ENCODE results near the gene RUNX1. TPM values are rescaled to one million over a fixed set of nuclear protein-coding genes. Genes with fewer than 3 reads are reported as not detected.

RUNX1 gene
- total and polyA plus RNA-seq, 4 experiments from 2014 or later: 6.0 to 96.3 (median 56.4) TPM

GRCh38 chr21:35026617-35027562, 22.2 kb downstream of the RUNX1 start:
- POLR2A ChIA-PET (ENCODE audit: partially characterized antibody): interaction anchor here (0.7 to 26.1 kb wide), 27 partner anchors 9 to 1547 kb away, joined by 3 to 729 read pairs (median 5); partner anchors contain the start of gene RUNX1
- H3K9me3 ChIP-seq (ENCODE audit: control insufficient read depth in 1 of 2, low read length in 2 of 2): no peaks in the 10 kb centered on the region
- Mint-ChIP-seq H3K36me3 (peaks cover 14 to 34% of the 10 kb centered on the region in 2 donors), H3K27me3 (no peaks in the 10 kb centered on the region), H3K27ac (peak overlapping the region; percentile 97 to 100 (median 98)), H3K4me1 (peaks cover 72 to 96% (median 87%) of the 10 kb centered on the region in 4 donors), H3K9me3 (no peaks in the 10 kb centered on the region), H3K4me3 (peak overlapping the region; percentile 83 to 97 (median 89))
- intact Hi-C loops (cut with micrococcal nuclease): loop anchor here (1.0 kb wide), 6 partner anchors 10 to 137 kb away; no protein-coding TSS in a partner anchor
- H3K4me3 ChIP-seq (ENCODE audit: low read length in 2 of 2): peak overlapping the region; percentile 48 to 53
- no peaks in the 10 kb centered on the region for H3K36me3 ChIP-seq (ENCODE audit: insufficient read depth, low read length)
- DNase-seq: peak; percentile 88 to 91 (median 89)
- peak overlapping the region; percentile 71 for H3K27ac ChIP-seq (ENCODE audit: low read depth, low read length)
- H3K27me3 ChIP-seq (ENCODE audit: insufficient read depth, low read length): no peaks in the 10 kb centered on the region
- CTCF ChIA-PET (ENCODE audit: partially characterized antibody): interaction anchor here (1.1 to 3.8 kb wide), 15 partner anchors 9 to 371 kb away, joined by 3 to 26 read pairs (median 4); no protein-coding TSS in a partner anchor
- peaks cover 92% of the 10 kb centered on the region for H3K4me1 ChIP-seq (ENCODE audit: insufficient read depth, low read length)

- CTCF ChIA-PET (ENCODE audit: partially characterized antibody): interaction anchor here (1.1 to 3.8 kb wide), 16 partner anchors 9 to 372 kb away, joined by 3 to 26 read pairs (median 3); no protein-coding TSS in a partner anchor
- Mint-ChIP-seq H3K4me1 (peaks cover 75 to 96% (median 89%) of the 10 kb centered on the region in 4 donors), H3K9me3 (no peaks in the 10 kb centered on the region), H3K27ac (peak overlapping the region; percentile 97 to 100 (median 98)), H3K36me3 (peaks cover 13 to 37% of the 10 kb centered on the region in 2 donors), H3K27me3 (no peaks in the 10 kb centered on the region), H3K4me3 (peak overlapping the region; percentile 77 to 97 (median 89))
- Histone ChIP-seq H3K27ac (ENCODE audit: low read depth, low read length) (peak overlapping the region; percentile 71), H3K36me3 (ENCODE audit: insufficient read depth, low read length) (no peaks in the 10 kb centered on the region), H3K27me3 (ENCODE audit: insufficient read depth, low read length) (no peaks in the 10 kb centered on the region), H3K9me3 (ENCODE audit: control insufficient read depth in 1 of 2, low read length in 2 of 2) (no peaks in the 10 kb centered on the region), H3K4me3 (ENCODE audit: low read length in 2 of 2) (peak overlapping the region; percentile 4 to 36), H3K4me1 (ENCODE audit: insufficient read depth, low read length) (peaks cover 92% of the 10 kb centered on the region)
- DNase-seq: no peak
- POLR2A ChIA-PET (ENCODE audit: partially characterized antibody): interaction anchor here (0.7 to 26.1 kb wide), 26 partner anchors 8 to 1546 kb away, joined by 3 to 729 read pairs (median 5); partner anchors contain the start of gene RUNX1
- intact Hi-C loops (cut with micrococcal nuclease): loop anchor here (1.0 kb wide), 3 partner anchors 22 to 136 kb away; no protein-coding TSS in a partner anchor
Observed at GRCh38 chr21:35026153-35026500, 23.0 kb downstream of the RUNX1 start.

- Mint-ChIP-seq H3K36me3 (peaks cover 14 to 40% of the 10 kb centered on the region in 2 donors), H3K27me3 (no peaks in the 10 kb centered on the region), H3K9me3 (no peaks in the 10 kb centered on the region), H3K27ac (peak overlapping the region; percentile 97 to 100 (median 98)), H3K4me3 (peak overlapping the region; percentile 77 to 97 (median 89)), H3K4me1 (peaks cover 78 to 96% (median 90%) of the 10 kb centered on the region in 4 donors)
- H3K36me3 ChIP-seq (ENCODE audit: insufficient read depth, low read length): no peaks in the 10 kb centered on the region
- ChIA-PET CTCF (ENCODE audit: partially characterized antibody) (interaction anchor here (1.0 to 3.8 kb wide), 18 partner anchors 8 to 372 kb away, joined by 3 to 26 read pairs (median 3); no protein-coding TSS in a partner anchor), POLR2A (ENCODE audit: partially characterized antibody) (interaction anchor here (0.7 to 26.1 kb wide), 26 partner anchors 7 to 1545 kb away, joined by 3 to 729 read pairs (median 5); partner anchors contain the start of gene RUNX1)
- no peak for DNase-seq
- intact Hi-C loops (cut with micrococcal nuclease): loop anchor here (1.0 kb wide), 3 partner anchors 23 to 135 kb away; no protein-coding TSS in a partner anchor
- H3K4me3 ChIP-seq (ENCODE audit: low read length in 2 of 2): peak overlapping the region; percentile 4 to 36
- H3K9me3 ChIP-seq (ENCODE audit: control insufficient read depth in 1 of 2, low read length in 2 of 2): no peaks in the 10 kb centered on the region
- no peaks in the 10 kb centered on the region for H3K27me3 ChIP-seq (ENCODE audit: insufficient read depth, low read length)
- H3K4me1 ChIP-seq (ENCODE audit: insufficient read depth, low read length): peaks cover 92% of the 10 kb centered on the region
- peak overlapping the region; percentile 71 for H3K27ac ChIP-seq (ENCODE audit: low read depth, low read length)
Observed at GRCh38 chr21:35025206-35026152, 23.6 kb downstream of the RUNX1 start.

- ChIA-PET POLR2A (ENCODE audit: partially characterized antibody) (interaction anchor here (0.7 to 26.1 kb wide), 7 partner anchors 10 to 135 kb away, joined by 3 to 729 read pairs (median 21); partner anchors contain the start of gene RUNX1), CTCF (ENCODE audit: partially characterized antibody) (interaction anchor here (1.0 to 3.8 kb wide), 4 partner anchors 23 to 91 kb away, joined by 3 to 26 read pairs (median 14); no protein-coding TSS in a partner anchor)
- H3K4me3 Mint-ChIP-seq: peak overlapping the region in 6 of 8 donors; percentile 31 to 97 (median 68)
Observed at GRCh38 chr21:35024513-35024912, 24.6 kb downstream of the RUNX1 start.

GRCh38 chr21:35024071-35024420, 25.1 kb downstream of the RUNX1 start:
- Histone ChIP-seq H3K4me1 (ENCODE audit: insufficient read depth, low read length) (peaks cover 92% of the 10 kb centered on the region), H3K36me3 (ENCODE audit: insufficient read depth, low read length) (peaks cover 2% of the 10 kb centered on the region), H3K9me3 (ENCODE audit: control insufficient read depth in 1 of 2, low read length in 2 of 2) (no peaks in the 10 kb centered on the region), H3K4me3 (ENCODE audit: low read length in 2 of 2) (no peak overlapping the region), H3K27ac (ENCODE audit: low read depth, low read length) (no peak overlapping the region), H3K27me3 (ENCODE audit: insufficient read depth, low read length) (no peaks in the 10 kb centered on the region)
- H3K36me3 Mint-ChIP-seq: peaks cover 21 to 46% of the 10 kb centered on the region in 2 donors
- POLR2A ChIA-PET (ENCODE audit: partially characterized antibody): interaction anchor here (1.2 to 26.1 kb wide), 6 partner anchors 9 to 134 kb away, joined by 3 to 729 read pairs (median 29); partner anchors contain the start of gene RUNX1
- H3K27me3 Mint-ChIP-seq: no peaks in the 10 kb centered on the region
- peak overlapping the region in 4 of 8 donors; percentile 25 to 97 (median 34) for H3K4me3 Mint-ChIP-seq
- no peaks in the 10 kb centered on the region for H3K9me3 Mint-ChIP-seq
- intact Hi-C loops (cut with micrococcal nuclease): no loop called here
- H3K27ac Mint-ChIP-seq: peak overlapping the region; percentile 61 to 100 (median 97)
- no peak for DNase-seq
- H3K4me1 Mint-ChIP-seq: peaks cover 78 to 94% (median 88%) of the 10 kb centered on the region in 4 donors
- CTCF ChIA-PET (ENCODE audit: partially characterized antibody): interaction anchor here (1.0 to 3.8 kb wide), 3 partner anchors 27 to 90 kb away, joined by 3 to 25 read pairs (median 3); no protein-coding TSS in a partner anchor

More at GRCh38 chr21:35024513-35024912, 24.6 kb downstream of the RUNX1 start:
- peaks cover 16 to 43% of the 10 kb centered on the region in 2 donors for H3K36me3 Mint-ChIP-seq
- Histone ChIP-seq H3K27ac (ENCODE audit: low read depth, low read length) (peak overlapping the region; percentile 71), H3K27me3 (ENCODE audit: insufficient read depth, low read length) (no peaks in the 10 kb centered on the region), H3K36me3 (ENCODE audit: insufficient read depth, low read length) (no peaks in the 10 kb centered on the region), H3K4me3 (ENCODE audit: low read length in 2 of 2) (no peak overlapping the region), H3K4me1 (ENCODE audit: insufficient read depth, low read length) (peaks cover 92% of the 10 kb centered on the region), H3K9me3 (ENCODE audit: control insufficient read depth in 1 of 2, low read length in 2 of 2) (no peaks in the 10 kb centered on the region)
- H3K27ac Mint-ChIP-seq: peak overlapping the region; percentile 97 to 100 (median 98)
- H3K27me3 Mint-ChIP-seq: no peaks in the 10 kb centered on the region
- intact Hi-C loops (cut with micrococcal nuclease): no loop called here
- DNase-seq: no peak
- H3K4me1 Mint-ChIP-seq: peaks cover 78 to 94% (median 88%) of the 10 kb centered on the region in 4 donors
- H3K9me3 Mint-ChIP-seq: no peaks in the 10 kb centered on the region
